Thyroid gland (tissue), 4 donors: ENCODE data around the gene XPC.

Experiments
- POLR2A ChIP-seq, 2 donors: fragments of 450-650 bp; IDR thresholded peaks; one replicate each; pipeline ENCODE4 v1.6.1; 2017; ENCODE audit warnings: antibody characterized with exemption in 2 of 2, mild to moderate bottlenecking in 2 of 2, moderate library complexity in 1 of 2
- TF ChIP-seq, protein P1 (sequence below), 6 experiments: fragments of 200-600 bp in 3 of 6; fragments of 450-650 bp in 3 of 6; sonication (generic) in 3 of 6; IDR thresholded peaks; one replicate each; pipeline ENCODE4 v1.5.1; 2016 to 2019; ENCODE audit warnings: antibody characterized with exemption in 6 of 6, mild to moderate bottlenecking in 2 of 6, inconsistent platforms in 1 of 6, moderate library complexity in 1 of 6

GRCh38 chr3:14200841-14201240, 22.4 kb upstream of the XPC start:
- TF ChIP-seq, protein P1, sequence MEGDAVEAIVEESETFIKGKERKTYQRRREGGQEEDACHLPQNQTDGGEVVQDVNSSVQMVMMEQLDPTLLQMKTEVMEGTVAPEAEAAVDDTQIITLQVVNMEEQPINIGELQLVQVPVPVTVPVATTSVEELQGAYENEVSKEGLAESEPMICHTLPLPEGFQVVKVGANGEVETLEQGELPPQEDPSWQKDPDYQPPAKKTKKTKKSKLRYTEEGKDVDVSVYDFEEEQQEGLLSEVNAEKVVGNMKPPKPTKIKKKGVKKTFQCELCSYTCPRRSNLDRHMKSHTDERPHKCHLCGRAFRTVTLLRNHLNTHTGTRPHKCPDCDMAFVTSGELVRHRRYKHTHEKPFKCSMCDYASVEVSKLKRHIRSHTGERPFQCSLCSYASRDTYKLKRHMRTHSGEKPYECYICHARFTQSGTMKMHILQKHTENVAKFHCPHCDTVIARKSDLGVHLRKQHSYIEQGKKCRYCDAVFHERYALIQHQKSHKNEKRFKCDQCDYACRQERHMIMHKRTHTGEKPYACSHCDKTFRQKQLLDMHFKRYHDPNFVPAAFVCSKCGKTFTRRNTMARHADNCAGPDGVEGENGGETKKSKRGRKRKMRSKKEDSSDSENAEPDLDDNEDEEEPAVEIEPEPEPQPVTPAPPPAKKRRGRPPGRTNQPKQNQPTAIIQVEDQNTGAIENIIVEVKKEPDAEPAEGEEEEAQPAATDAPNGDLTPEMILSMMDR (IDR thresholded peaks at IDR 0.05), result no peak
- no peak for TF ChIP-seq POLR2A (IDR thresholded peaks at IDR 0.05)
